Measurements from ENCODE around the gene RASSF4. TPM values are rescaled to one million over a fixed set of nuclear protein-coding genes. Genes with fewer than 3 reads are reported as not detected.

Gene RASSF4
- total RNA-seq, 4 donors from 2014 or later: 23.5 to 57.7 (median 31.6) TPM

- ATAC-seq: no peak
- Histone ChIP-seq H3K27ac (no peak overlapping the region), H3K4me3 (no peak overlapping the region), H3K27me3 (no peaks in the 10 kb centered on the region), H3K9me3 (no peaks in the 10 kb centered on the region), H3K36me3 (no peaks in the 10 kb centered on the region), H3K4me1 (peaks cover 0 to 19% (median 0%) of the 10 kb centered on the region in 3 donors)
- no peak for TF ChIP-seq POLR2AphosphoS5 (IDR thresholded peaks at IDR 0.05)
- TF ChIP-seq EP300 (IDR thresholded peaks at IDR 0.05): no peak
- TF ChIP-seq POLR2A (IDR thresholded peaks at IDR 0.05): no peak
- TF ChIP-seq, protein P1, sequence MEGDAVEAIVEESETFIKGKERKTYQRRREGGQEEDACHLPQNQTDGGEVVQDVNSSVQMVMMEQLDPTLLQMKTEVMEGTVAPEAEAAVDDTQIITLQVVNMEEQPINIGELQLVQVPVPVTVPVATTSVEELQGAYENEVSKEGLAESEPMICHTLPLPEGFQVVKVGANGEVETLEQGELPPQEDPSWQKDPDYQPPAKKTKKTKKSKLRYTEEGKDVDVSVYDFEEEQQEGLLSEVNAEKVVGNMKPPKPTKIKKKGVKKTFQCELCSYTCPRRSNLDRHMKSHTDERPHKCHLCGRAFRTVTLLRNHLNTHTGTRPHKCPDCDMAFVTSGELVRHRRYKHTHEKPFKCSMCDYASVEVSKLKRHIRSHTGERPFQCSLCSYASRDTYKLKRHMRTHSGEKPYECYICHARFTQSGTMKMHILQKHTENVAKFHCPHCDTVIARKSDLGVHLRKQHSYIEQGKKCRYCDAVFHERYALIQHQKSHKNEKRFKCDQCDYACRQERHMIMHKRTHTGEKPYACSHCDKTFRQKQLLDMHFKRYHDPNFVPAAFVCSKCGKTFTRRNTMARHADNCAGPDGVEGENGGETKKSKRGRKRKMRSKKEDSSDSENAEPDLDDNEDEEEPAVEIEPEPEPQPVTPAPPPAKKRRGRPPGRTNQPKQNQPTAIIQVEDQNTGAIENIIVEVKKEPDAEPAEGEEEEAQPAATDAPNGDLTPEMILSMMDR (IDR thresholded peaks at IDR 0.05): no peak
- WGBS, 2 donors (ENCODE audit: low coverage in 1 of 2): 80% methylated on average over 1 of the region's 3 CpGs; no CpG with 5 or more reads in 1 of the 2 donors
Observed at GRCh38 chr10:44911951-44912350, 47.7 kb upstream of the RASSF4 start.

GRCh38 chr10:44913350-44914081 is 46.1 kb upstream of the RASSF4 start:
- 40 to 76% methylated on average over 2 to 8 of the region's 12 CpGs for WGBS, 2 donors (ENCODE audit: low coverage in 1 of 2)
- no peaks in the 10 kb centered on the region for H3K36me3 ChIP-seq
- H3K4me3 ChIP-seq: no peak overlapping the region
- peaks cover 0 to 19% (median 0%) of the 10 kb centered on the region in 3 donors for H3K4me1 ChIP-seq
- ATAC-seq: peak; percentile 40
- H3K9me3 ChIP-seq: no peaks in the 10 kb centered on the region
- no peaks in the 10 kb centered on the region for H3K27me3 ChIP-seq
- H3K27ac ChIP-seq: no peak overlapping the region
- TF ChIP-seq EP300 (IDR thresholded peaks at IDR 0.05) (no peak), POLR2A (IDR thresholded peaks at IDR 0.05) (no peak), POLR2AphosphoS5 (IDR thresholded peaks at IDR 0.05) (no peak)
- TF ChIP-seq, protein P1 (IDR thresholded peaks at IDR 0.05): no peak

DNA sequence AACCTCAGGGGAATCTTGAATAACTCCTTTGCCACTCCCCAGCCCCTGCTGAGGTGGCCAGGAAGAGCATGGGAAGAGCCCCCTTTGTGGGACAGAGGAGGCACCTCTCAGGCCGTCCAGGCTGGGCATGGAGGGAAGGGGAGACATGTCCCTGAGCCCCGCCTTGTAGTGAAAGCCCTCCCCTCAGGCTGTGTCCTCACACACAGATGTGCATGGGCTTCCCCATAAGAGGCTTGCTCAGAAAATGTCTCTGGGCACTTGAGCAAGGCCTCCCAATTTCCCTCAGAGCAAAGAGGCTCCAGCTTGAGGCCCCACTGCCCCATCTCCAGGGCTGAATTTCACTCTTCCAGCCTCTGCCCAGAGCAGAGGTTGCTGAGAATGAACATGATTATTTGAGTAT is 44.7 kb upstream of the RASSF4 start:
- Histone ChIP-seq H3K4me3 (no peak overlapping the region), H3K27me3 (no peaks in the 10 kb centered on the region), H3K27ac (no peak overlapping the region), H3K36me3 (no peaks in the 10 kb centered on the region), H3K9me3 (no peaks in the 10 kb centered on the region), H3K4me1 (peaks cover 0 to 19% (median 0%) of the 10 kb centered on the region in 3 donors)
- ATAC-seq: no peak
- WGBS, 2 donors (ENCODE audit: low coverage in 1 of 2): 80% methylated on average over 1 of the region's 2 CpGs; no CpG with 5 or more reads in 1 of the 2 donors
- no peak for TF ChIP-seq EP300 (IDR thresholded peaks at IDR 0.05)
- TF ChIP-seq POLR2AphosphoS5 (IDR thresholded peaks at IDR 0.05): no peak
- TF ChIP-seq POLR2A (IDR thresholded peaks at IDR 0.05): no peak
- TF ChIP-seq, protein P1 (IDR thresholded peaks at IDR 0.05): no peak

DNA sequence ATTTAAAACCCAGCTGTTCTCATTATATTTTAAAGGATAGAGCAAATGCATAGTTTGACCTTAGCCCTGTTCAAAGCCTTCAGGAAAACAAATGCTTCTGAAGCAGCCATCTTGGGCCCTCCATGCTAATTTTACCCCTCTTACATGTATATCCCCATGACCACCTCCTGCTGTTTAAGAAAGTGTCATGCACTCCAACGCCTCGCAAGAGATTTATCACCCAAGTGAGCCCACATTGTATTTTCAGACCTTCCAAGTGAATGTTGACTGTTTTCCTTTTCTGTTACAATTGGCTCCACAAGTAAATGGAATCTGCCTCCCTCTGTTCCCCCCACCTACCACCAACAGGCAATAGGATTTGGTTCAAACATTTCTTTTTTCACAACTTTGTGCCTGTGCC is 43.2 kb upstream of the RASSF4 start:
- Histone ChIP-seq H3K36me3 (no peaks in the 10 kb centered on the region), H3K4me1 (peaks cover 0 to 8% (median 0%) of the 10 kb centered on the region in 3 donors), H3K4me3 (no peak overlapping the region), H3K9me3 (no peaks in the 10 kb centered on the region), H3K27me3 (no peaks in the 10 kb centered on the region), H3K27ac (no peak overlapping the region)
- TF ChIP-seq POLR2AphosphoS5 (IDR thresholded peaks at IDR 0.05) (no peak), EP300 (IDR thresholded peaks at IDR 0.05) (no peak), POLR2A (IDR thresholded peaks at IDR 0.05) (no peak)
- TF ChIP-seq, protein P1 (IDR thresholded peaks at IDR 0.05): no peak
- WGBS, 2 donors (ENCODE audit: low coverage in 1 of 2): 70 to 72% methylated on average over 2 of the region's 2 CpGs
- no peak for ATAC-seq

GRCh38 chr10:44917848-44918247 is 41.8 kb upstream of the RASSF4 start:
- no peaks in the 10 kb centered on the region for H3K4me1 ChIP-seq
- H3K27ac ChIP-seq: no peak overlapping the region
- H3K9me3 ChIP-seq: no peaks in the 10 kb centered on the region
- TF ChIP-seq POLR2A (IDR thresholded peaks at IDR 0.05) (no peak), POLR2AphosphoS5 (IDR thresholded peaks at IDR 0.05) (no peak), EP300 (IDR thresholded peaks at IDR 0.05) (no peak)
- TF ChIP-seq, protein P1 (IDR thresholded peaks at IDR 0.05): no peak
- no peak for ATAC-seq
- no peak overlapping the region for H3K4me3 ChIP-seq
- WGBS, 2 donors (ENCODE audit: low coverage in 1 of 2): 79 to 93% methylated on average over 2 to 3 of the region's 3 CpGs
- no peaks in the 10 kb centered on the region for H3K36me3 ChIP-seq
- no peaks in the 10 kb centered on the region for H3K27me3 ChIP-seq
